NCI-H748 treated with DMSO at 0.1 percent for 48 hours (cell line): ENCODE results near the gene THTPA.

Experiments used
- DNase-seq: peaks from one replicate; lab custom pipeline; 2025; lab: John Stamatoyannopoulos, UW

The THTPA gene

GRCh38 chr14:23551266-23552028 lies 4.6 kb upstream of the THTPA start, which contains the start of gene ZFHX2:
ZFHX2 (minus strand) TSS chr14:23551765; CDS start chr14:23535325, 16,440 bp downstream.
- peak; percentile 86 for DNase-seq

- no peak for DNase-seq
Observed at GRCh38 chr14:23555533-23555881, 564 bp upstream of the THTPA start.

GRCh38 chr14:23556700-23557440 lies 799 bp downstream of the THTPA start:
- DNase-seq, result no peak

GRCh38 chr14:23557521-23557920 lies 1.4 kb downstream of the THTPA start:
- DNase-seq, result no peak

GRCh38 chr14:23557946-23558345 lies 1.9 kb downstream of the THTPA start:
- DNase-seq, result no peak

GRCh38 chr14:23558346-23559009 lies 2.4 kb downstream of the THTPA start:
- DNase-seq, result no peak

- DNase-seq, result no peak
Observed at GRCh38 chr14:23559010-23559925, 3.2 kb downstream of the THTPA start.

GRCh38 chr14:23559926-23560520 lies 4.0 kb downstream of the THTPA start:
- no peak for DNase-seq

GRCh38 chr14:23561259-23561658 lies 5.2 kb downstream of the THTPA start:
- no peak for DNase-seq

GRCh38 chr14:23561873-23562821 lies 6.1 kb downstream of the THTPA start:
- no peak for DNase-seq

- peak; percentile 56 for DNase-seq
Observed at GRCh38 chr14:23562822-23563472, 6.9 kb downstream of the THTPA start.

GRCh38 chr14:23563473-23564180 lies 7.6 kb downstream of the THTPA start:
- DNase-seq, result no peak

GRCh38 chr14:23564181-23564812 lies 8.2 kb downstream of the THTPA start:
- DNase-seq, result no peak

- no peak for DNase-seq
Observed at GRCh38 chr14:23564876-23565275, 8.8 kb downstream of the THTPA start.

- DNase-seq, result no peak
Observed at GRCh38 chr14:23565626-23566025, 9.6 kb downstream of the THTPA start.

GRCh38 chr14:23566112-23566777 lies 10.2 kb downstream of the THTPA start:
- no peak for DNase-seq

GRCh38 chr14:23566778-23567185 lies 10.7 kb downstream of the THTPA start:
- DNase-seq, result no peak
